Head of caudate nucleus (tissue), 42 donors: ENCODE results near the gene GRHPR.
"Not testable (repeated sequence)": the region's sequence is repeated elsewhere in the genome, so short reads cannot be mapped to it uniquely, and the experiment has no call there.

ENCODE experiments used
- DNase-seq, 42 donors: peaks; one replicate each; pipeline versions ENCODE4 v3.0.0 to v3.0.0-alpha.2; 2020 to 2021; ENCODE audit warnings: mixed read lengths in 7 of 42
- intact Hi-C: fragments of 100-400 bp; cut with DNase I; formaldehyde crosslinking; loops from one replicate; pipeline ENCODE4 v1.15.0; 2022

The GRHPR gene

DNA sequence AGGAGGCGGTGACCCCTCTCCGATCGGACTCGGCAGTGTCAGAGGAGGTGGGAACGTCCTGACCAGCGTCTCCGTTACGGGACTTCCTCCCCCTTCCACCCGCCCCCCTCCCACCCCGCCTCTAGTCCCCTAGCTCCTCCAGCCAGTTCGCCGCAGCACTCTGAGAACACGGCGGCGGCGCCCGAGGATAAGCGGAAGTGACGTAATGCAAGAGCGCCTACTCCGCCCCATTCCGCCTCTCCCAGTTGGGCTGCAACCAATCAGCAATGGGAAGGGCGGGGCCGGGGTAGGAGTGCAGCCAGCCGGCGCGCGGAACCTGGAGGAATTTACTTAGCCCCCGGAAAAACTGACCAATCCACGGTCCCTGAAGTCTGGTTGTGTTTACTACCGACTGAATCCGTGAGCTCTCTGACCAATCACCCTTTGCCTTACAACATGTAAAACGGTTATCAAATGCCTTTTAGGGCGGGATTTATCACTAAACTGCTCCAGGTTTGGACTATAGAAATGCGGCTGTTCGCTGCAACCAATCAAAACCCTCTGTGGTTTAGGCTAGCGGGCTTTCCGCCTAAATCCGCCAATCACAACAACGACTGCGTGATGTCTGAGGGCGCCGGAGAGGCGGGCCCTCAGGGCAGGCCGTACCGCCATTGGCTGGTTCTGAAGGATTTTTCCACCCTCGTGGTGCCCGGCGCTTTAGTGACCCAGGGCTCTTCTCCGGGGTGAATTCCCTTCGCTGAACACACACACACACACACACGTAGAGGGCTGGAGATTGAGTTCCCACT is 42.9 kb downstream of the GRHPR start, which contains the start of gene ZBTB5:
TSS of gene ZBTB5 (minus strand) at position 202 of the 788 bp plus-strand sequence. CDS start 22,899 bp downstream, outside the sequence.
- intact Hi-C loops, result loop anchor here (2.0 kb wide), 1 partner anchor 43 kb away; the partner anchor contains the start of gene GRHPR
- DNase-seq, result peak; percentile 99 to 100 (median 100)

DNA sequence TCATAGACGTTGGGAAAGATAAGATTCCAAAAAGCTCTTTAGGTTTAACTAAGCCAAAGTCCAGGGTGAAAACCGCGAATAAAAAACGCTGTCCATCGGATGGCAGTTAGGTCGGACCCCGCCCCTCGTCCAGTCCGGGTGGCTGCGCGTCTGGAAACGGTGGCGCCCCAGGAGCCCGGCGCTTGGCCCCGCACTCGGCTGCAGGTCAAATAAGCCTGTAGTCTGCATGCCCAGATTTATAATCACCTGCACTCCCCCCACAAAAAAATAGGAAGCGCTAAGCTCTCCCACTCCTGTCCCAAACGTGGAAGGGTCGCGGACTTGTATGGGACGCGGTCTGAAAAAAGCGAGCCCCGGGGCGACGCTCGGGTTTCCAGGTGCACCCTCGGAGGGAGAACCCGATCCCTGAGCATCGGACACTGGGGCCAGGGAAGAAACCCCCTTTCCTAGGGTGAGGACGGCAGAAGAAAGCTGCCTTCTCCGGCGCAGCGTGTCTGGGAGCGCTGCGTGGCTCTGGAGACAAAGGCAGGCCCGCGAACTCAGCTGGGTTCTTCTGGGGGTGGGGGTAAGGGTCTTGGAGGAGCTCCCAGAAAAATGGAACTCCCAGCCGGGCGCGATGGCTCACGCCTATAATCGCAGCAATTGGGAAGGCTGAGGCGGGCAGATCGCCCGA is 43.7 kb downstream of the GRHPR start:
- intact Hi-C loops, result no loop called here
- peak; percentile 16 to 87 (median 70) for DNase-seq

DNA sequence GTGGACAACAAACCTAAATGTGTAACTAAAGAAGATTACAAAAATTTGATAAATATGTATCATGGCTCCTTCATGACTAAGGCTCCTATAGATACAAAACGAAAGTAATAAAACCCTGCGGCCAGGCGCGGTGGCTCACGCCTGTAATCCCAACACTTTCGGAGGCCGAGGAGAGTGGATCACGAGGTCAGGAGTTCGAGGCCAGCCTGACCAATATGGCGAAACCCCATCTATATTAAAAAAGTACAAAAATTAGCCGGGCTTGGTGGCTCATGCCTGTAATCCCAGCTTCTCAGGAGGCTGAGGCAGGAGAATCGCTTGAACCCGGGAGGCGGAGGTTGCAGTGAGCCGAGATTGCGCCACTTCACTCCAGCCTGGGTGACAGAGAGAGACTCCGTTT is 45.0 kb downstream of the GRHPR start:
- DNase-seq, intact Hi-C loops: not testable (repeated sequence)

DNA sequence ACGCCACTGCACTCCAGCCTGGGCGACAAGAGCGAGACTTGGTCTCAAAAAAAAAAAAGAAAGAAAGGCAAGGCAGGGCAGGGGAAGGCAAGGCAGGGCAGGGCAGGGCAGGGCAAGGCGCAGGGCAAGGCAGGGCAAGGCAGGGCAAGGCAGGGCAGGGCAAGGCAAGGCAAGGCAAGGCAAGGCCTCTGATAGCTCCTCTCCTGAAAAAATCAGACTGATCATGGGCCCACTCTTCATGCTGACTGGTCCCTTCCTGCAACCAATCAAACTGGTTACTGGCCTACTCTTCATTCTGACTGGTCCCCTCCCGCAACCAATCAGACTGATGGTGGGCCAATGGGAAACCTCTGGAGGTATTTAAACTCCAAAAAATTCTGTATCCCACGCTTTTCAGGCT is 46.1 kb downstream of the GRHPR start:
- DNase-seq, result no peak
- intact Hi-C loops, result no loop called here

DNA sequence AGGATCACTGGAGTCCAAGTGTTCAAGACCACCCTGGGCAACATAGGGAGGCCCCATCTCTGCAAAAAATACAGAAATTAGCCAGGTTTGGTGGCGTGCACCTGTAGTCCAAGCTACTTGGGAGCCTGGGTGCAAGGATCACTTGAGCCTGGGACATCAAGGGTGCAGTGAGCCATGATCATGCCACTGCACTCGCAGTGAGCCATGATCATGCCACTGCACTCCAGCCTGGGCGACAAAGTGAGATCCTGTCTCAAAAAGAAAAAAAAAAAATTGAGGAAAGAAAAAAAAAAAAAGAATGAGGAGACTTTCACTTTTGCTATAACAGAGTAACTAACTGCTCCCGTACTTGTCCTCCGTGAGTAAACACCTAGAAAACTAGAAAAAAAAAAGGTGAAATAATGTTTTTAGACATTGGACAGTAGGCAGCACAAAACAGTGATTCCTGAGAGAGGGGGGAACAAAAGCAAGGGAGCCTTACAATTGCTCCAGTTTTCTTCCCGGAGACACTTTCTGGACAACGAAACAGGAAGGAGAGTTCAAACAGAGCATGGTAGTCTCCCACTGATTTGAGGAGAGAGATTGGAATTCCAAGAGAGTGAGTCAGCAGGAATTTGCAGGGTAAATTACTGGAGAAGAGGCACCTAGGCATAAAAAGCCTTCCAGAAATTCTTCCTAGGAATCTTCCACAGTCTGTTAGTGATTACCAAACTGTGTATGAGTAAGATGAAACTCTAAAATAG is 49.6 kb downstream of the GRHPR start:
- intact Hi-C loops, result no loop called here

DNA sequence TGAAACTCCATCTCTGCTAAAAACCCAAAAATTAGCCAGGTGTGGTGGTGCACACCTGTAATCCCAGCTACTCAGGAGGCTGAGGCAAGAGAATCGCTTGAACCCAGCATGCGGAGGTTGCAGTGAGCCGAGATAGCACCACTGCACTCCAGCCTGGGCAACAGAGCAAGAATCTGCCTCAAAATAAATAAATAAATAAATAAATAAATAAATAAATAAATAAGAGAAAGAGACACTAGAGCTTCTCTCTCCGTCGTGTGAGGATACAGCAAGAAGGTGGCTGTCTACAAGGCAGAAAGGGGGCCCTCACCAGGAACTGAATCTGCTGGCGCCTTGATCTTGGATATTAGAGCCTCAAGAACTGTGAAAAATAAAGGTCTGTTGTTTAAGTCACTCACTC is 51.5 kb downstream of the GRHPR start:
- DNase-seq, intact Hi-C loops: not testable (repeated sequence)

More for the DNA sequence above, 49.6 kb downstream of the GRHPR start:
- DNase-seq, result peak in 5 of 42 donors; percentile 20 to 45 (median 29)

DNA sequence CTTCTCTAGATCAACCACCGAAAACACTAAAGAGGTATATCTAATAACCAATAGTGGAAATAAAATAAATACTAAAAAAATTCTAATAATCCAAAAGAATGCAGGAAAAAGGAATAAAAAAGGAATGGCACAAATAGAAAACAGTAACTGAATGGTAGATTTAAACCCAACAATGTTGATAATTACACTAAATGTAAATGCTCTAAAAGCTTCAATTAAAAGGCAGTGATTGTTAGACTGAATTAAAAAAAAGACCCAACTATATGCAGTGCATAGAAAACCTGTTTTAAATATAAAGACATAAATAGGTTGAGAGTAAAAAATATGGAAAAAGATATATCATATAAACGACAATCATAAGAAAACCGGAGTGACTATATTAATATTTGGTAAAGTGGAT is 51.9 kb downstream of the GRHPR start:
- intact Hi-C loops, result no loop called here
- no peak for DNase-seq

DNA sequence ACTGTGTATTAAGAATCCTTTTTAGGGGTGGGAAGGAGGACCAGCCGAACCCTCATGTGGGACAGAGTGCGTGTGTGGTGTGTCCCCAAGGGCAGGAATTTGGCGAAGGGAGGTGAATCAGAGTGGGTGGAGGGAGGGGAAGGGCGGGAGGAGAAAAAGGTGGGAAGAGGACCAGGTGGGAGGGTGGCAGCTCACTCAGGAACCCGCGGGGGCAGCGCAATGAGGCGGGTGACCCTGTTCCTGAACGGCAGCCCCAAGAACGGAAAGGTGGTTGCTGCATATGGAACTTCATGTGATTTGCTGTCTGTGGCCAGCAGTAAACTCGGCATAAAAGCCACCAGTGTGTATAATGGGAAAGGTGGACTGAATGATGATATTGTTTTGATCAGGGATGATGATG is 54.4 kb downstream of the GRHPR start:
- DNase-seq, result peak in 20 of 42 donors; percentile 10 to 71 (median 39)
- intact Hi-C loops, result no loop called here

DNA sequence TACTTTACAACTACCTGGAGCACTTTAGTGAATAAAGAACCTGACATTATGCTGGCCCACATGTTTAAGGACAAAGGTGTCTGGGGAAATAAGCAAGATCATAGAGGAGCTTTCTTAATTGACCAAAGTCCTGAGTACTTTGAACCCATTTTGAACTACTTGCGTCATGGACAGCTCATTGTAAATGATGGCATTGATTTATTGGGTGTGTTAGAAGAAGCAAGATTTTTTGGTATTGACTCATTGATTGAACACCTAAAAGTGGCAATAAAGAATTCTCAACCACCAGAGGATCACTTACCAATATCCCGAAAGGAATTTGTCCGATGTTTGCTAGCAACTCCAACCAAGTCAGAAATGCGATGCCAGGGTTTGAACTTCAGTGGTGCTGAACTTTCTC is 54.9 kb downstream of the GRHPR start:
- intact Hi-C loops, DNase-seq: not testable (repeated sequence)

DNA sequence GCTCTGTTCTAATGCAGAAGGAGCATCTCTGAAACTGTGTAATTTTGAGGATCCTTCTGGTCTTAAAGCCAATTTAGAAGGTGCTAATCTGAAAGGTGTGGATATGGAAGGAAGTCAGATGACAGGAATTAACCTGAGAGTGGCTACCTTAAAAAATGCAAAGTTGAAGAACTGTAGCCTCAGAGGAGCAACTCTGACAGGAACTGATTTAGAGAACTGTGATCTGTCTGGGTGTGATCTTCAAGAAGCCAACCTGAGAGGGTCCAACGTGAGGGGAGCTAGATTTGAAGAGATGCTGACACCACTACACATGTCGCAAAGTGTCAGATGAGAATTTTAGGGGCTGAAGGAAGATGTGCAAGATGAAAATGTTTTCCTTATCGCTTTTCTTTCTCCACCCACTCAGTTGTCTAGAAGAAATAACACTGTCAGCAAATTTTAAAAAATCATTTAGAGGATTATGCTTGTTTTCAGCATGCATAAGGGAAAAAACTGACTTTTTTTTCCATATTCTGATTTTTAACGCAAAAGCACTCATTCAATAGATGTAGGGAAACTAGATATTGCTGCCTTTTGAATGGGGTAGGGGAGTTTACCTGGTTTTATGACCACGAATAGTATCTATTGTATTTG is 55.6 kb downstream of the GRHPR start:
- intact Hi-C loops, DNase-seq: not testable (repeated sequence)

DNA sequence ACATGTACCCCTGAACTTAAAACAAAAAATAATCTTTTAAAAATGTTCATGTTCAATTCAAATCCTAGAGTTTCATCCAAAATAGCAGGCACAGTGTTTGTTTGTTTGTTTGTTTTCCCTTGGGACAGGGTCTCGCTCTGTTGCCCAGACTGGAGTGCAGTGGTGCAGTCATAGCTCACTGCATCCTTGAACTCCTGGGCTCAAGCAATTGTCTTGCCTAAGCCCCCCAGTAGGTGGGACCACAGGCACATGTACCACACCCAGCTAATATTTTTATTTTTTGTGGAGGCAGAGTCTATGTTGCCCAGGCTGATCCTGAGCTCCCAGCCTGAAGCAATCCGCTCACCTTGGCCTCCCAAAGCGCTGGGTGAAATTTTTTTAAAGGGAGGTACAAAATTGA is 58.3 kb downstream of the GRHPR start:
- no peak for DNase-seq
- intact Hi-C loops, result loop anchor here (10.0 kb wide), 2 partner anchors 114 to 424 kb away; partner anchors contain the start of genes SLC25A51 and TOMM5

DNA sequence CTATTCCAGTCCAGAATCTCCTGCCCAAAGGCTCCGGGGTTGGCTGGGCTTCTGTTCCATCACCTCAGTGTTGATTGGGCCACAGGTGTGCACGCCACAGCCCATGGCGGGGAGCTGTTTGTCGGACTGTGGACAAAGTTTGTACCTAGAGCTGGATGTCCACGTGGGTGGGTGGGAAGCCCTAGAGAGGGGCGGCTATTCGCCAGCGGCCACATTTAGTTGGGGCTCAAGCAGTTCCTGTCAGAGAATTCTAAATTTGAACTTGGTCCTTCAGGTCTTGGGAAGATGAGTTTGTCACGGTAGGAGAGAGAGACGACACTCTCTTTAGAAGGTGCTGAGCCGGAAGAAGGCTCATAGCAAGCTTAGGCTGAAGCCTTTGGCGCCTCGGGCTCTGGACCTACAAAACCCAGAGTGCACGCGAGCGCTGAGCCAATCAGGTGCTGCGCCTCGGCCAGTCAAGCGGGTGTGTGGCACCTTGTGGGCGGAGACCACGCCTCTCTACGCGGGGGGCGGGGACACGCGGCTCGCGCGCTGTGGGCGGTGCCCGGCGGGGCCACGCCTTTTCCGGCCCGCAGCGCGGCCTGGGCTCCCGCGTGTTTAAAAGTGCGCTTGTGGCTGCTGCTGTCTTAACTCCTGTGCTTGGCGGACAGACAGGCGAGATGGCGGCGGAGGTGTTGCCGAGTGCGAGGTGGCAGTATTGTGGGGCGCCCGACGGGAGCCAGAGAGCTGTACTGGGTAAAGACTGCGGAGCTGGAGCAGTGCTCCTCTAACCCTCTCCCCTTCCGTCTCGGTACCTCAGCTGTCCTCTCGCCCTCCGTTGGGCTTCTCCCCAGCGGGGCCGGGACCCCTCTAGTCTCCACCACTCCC is 63.1 kb downstream of the GRHPR start, which contains the start of gene POLR1E:
TSS of gene POLR1E (plus strand) at position 560 of the 867 bp plus-strand sequence. CDS start at position 660, 100 bp downstream.
- peak; percentile 87 to 98 (median 94) for DNase-seq
- intact Hi-C loops, result loop anchor here (10.0 kb wide), 2 partner anchors 109 to 419 kb away; partner anchors contain the start of genes SLC25A51 and TOMM5

DNA sequence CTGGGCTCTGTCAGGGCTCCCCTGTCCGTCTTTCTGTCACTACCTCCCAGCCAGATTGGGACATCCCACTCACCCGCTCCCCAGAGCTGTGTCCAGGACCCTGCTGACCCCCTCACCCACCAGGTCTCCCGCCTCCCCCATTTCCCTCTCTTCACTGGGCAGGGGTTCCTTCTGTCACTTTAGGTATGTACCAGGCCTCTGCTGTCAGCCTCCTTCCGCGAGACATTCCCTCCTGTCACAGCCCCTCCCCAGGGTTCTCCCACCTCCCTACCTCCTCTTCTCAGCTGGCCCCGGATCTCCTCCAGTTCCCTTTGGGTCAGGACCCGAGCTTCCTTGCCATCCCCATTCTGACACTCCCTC is 63.7 kb downstream of the GRHPR start:
- DNase-seq, result no peak
- intact Hi-C loops, result loop anchor here (10.0 kb wide), 2 partner anchors 109 to 419 kb away; partner anchors contain the start of genes SLC25A51 and TOMM5
